Activated CD4-positive, alpha-beta T cell treated with anti-CD3 and anti-CD28 coated beads for 48 hours (primary cell): ENCODE data around the gene DBF4.
"Not testable (repeated sequence)": the region's sequence is repeated elsewhere in the genome, so short reads cannot be mapped to it uniquely, and the experiment has no call there.

ENCODE experiments used
- DNase-seq: peaks from one replicate; pipeline ENCODE4 v3.0.0-alpha.2; 2020

The DBF4 gene, protein sequence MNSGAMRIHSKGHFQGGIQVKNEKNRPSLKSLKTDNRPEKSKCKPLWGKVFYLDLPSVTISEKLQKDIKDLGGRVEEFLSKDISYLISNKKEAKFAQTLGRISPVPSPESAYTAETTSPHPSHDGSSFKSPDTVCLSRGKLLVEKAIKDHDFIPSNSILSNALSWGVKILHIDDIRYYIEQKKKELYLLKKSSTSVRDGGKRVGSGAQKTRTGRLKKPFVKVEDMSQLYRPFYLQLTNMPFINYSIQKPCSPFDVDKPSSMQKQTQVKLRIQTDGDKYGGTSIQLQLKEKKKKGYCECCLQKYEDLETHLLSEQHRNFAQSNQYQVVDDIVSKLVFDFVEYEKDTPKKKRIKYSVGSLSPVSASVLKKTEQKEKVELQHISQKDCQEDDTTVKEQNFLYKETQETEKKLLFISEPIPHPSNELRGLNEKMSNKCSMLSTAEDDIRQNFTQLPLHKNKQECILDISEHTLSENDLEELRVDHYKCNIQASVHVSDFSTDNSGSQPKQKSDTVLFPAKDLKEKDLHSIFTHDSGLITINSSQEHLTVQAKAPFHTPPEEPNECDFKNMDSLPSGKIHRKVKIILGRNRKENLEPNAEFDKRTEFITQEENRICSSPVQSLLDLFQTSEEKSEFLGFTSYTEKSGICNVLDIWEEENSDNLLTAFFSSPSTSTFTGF

DNA sequence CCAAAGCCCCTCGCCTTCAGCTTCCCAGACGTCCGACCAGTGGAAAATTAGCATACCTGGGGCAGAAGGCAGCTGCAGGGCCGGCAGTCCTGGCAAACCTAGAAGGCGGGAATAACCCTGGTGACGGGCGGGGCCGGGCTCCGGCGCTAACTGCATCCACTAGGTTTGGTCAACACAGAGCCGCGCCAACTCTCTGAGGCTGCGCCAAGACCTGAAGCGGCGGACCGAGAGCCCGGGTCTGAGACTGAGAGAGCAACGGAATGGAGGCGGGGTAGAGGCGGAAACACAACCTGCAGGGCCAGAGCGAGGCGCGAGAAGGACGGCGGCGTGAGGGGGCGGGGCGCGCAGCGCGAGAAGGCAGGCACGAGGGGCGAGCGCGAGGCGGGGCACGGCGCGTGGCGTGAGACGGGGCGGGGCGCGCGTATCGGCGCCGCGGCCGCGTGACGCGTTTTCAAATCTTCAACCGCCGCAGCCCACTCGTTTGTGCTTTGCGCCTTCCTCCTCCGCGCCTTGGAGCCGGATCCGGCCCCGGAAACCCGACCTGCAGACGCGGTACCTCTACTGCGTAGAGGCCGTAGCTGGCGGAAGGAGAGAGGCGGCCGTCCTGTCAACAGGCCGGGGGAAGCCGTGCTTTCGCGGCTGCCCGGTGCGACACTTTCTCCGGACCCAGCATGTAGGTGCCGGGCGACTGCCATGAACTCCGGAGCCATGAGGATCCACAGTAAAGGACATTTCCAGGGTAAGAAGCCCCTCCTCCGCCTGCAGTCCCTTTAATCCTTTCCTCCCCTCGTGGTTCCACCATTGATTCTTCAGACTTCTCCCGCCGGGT is at the start of gene DBF4, which contains the start of gene SLC25A40:
DBF4 (plus strand) TSS at position 454 of the 829 bp plus-strand sequence; CDS start at position 694, 240 bp downstream.
SLC25A40 (minus strand) TSS at position 321 of the 829 bp plus-strand sequence. CDS start 17,633 bp downstream, outside the sequence.
- DNase-seq, result peak; percentile 97

GRCh38 chr7:87828383-87828782 is 47.9 kb upstream of the DBF4 start:
- not testable (repeated sequence) for DNase-seq

- no peak for DNase-seq
Measured at GRCh38 chr7:87831097-87831496, 45.2 kb upstream of the DBF4 start.

- no peak for DNase-seq
Measured at GRCh38 chr7:87833130-87833529, 43.2 kb upstream of the DBF4 start.

- no peak for DNase-seq
Measured at GRCh38 chr7:87837597-87837996, 38.7 kb upstream of the DBF4 start.

- no peak for DNase-seq
Measured at GRCh38 chr7:87850836-87851593, 25.3 kb upstream of the DBF4 start.

- no peak for DNase-seq
Measured at GRCh38 chr7:87852306-87852705, 24.0 kb upstream of the DBF4 start.

DNA sequence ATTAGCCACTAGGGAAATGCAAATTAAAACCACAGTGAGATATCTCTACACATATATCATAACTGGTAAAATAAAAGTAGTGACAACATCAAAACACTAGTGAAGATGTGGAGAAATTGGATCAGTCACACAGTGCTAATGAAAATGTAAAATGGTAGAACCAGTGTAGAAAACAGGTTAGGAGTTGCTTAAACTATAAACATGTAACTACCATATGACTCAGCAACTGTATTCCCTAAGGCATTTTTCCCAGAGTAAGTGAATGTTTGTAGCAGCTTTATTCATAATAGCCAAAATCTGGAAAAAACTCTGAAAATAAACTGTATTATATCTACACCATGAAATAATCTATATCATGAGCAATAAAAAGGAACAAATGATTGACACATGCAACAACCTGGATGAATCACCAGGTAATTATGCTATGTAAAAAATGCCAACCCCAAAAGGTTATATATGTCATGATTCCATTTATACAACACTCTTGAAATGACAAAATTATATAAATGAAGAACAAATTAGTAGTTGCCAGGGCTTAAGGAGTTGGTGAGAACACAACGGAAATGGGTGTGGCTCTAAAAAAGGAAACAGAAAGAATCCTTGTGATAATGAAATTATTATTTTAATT is 22.9 kb upstream of the DBF4 start:
- no peak for DNase-seq

GRCh38 chr7:87858417-87859100 is 17.7 kb upstream of the DBF4 start:
- DNase-seq, result no peak

DNA sequence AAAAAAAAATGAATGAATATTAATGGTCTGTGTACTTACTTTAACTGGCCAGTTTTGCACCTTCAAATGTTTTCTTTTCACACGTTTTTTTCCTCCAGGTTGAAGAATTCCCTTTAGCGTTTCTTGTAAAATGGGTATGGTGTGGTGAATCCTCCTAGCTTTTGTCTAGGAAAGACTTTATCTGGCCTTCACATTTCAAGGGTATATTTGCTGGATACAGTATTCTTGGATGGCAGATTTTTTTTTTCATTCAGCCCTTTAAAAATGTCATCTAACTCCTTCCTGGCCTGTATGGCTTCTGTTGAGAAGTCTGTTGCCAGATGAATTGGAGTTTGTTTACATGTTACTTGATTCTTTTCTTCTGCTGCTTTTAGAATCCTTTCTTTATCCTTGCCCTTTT is 10.2 kb upstream of the DBF4 start:
- no peak for DNase-seq

GRCh38 chr7:87866533-87866932 is 9.8 kb upstream of the DBF4 start:
- not testable (repeated sequence) for DNase-seq

DNA sequence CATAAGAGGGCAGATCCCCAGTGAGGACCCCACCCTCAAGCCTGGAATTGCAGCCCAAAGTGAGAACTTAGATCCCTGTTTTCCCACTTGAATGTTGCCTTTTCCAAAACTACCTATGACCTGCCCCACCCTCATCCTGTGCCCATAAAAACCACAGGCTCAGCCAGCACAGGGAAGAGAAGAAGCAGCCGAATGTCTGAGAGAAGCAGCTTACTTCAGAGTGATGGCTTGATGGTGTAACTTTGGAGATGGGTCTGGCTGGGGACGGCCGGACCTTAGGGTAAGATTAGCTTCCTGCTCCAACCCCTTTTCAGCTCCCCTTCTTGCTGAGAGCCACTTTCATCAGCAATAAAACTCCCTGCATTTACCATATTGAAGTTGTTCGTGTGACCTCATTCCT is 5.8 kb upstream of the DBF4 start:
- no peak for DNase-seq

DNA sequence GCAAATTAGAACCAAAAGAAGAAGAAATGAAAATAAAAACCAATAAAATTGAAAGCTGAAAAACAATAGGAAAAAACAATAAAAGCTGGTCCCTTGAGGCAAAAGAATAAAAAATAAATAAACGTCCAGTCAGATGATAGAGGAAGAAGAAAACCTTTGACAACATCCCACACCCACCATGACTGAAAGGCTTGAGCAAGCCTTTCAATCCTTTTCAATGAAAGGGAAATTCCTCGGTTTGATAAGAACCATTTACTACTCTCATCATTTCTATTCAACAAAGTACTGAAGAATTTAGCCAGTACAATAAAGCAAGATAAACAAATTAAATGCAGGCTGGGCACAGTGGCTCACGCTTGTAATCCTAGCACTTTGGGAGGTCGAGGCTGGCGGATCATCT is 3.9 kb upstream of the DBF4 start:
- DNase-seq, result no peak

GRCh38 chr7:87873328-87873727 is 3.0 kb upstream of the DBF4 start:
- not testable (repeated sequence) for DNase-seq

DNA sequence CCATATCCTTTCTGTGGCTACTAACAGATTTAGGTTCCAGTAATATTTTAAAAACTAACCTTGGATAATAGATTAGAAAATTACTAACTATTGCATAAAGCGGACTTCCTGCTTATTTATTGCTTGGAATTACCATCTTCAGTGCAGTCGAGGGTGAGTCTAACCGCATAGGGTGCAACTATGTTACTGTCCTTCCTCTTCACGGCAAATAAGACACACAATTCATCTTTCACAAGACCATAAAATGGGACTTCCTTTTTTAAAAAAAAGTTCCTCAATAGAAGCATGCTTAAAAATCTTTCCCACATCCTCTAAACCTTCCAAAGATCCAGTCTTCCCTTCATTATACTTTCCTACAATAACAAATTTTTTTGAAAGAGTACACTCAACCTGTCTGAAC is 2.2 kb upstream of the DBF4 start:
- DNase-seq, result no peak

GRCh38 chr7:87875151-87876039 is 898 bp upstream of the DBF4 start:
- no peak for DNase-seq

- DNase-seq, result peak; percentile 73
Measured at GRCh38 chr7:87876869-87877234, 559 bp downstream of the DBF4 start.

- no peak for DNase-seq
Measured at GRCh38 chr7:87877366-87878040, 1.2 kb downstream of the DBF4 start.

DNA sequence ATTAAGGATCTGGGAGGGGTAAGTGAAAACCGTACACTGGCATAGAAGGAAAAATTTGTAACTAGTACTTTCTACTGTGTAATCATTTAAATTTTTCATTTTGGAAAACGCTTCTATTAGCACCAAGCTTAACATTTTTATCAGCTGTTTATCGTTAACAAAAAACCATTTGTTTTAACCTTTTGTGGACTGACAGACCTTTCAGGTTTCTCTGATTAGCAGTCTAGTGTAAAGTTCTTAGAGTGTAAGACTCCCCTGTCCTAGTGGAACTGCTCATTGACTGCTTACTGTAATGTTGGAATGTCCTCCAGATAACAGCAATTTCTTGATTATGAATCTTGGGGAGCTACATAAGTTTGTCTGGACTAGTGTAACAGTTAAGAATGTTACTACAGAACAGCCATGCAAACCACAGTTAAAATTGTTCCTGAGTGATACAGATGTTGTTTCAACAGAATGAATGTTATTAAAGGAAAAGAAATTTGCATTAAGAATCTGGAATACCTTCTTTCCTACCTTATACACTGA is 2.0 kb downstream of the DBF4 start:
- DNase-seq, result no peak
